ENCODE measurements around the gene PLEKHA1.

GRCh38 chr10:122455376-122456079 is 81.0 kb downstream of the PLEKHA1 start:
- TF ChIP-seq CTCF (IDR thresholded peaks at IDR 0.05) (no peak), POLR2AphosphoS5 (IDR thresholded peaks at IDR 0.05; ENCODE audit: insufficient read depth in 1 of 2, low read depth in 1 of 2) (no peak), POLR2A (IDR thresholded peaks at IDR 0.05) (no peak)
